Activated CD8-positive, alpha-beta T cell treated with anti-CD3 and anti-CD28 coated beads for 36 hours (primary cell): ENCODE measurements around the gene DNAJC4. TPM values are rescaled to one million over a fixed set of nuclear protein-coding genes. Genes with fewer than 3 reads are reported as not detected.

ENCODE experiments used
- ATAC-seq: fragments of 200-7000 bp; cut with Tn5 transposase; one replicate; pipeline ENCODE4 v1.10.0; 2021; ENCODE audit warnings: mild to moderate bottlenecking, moderate library complexity
- CTCF ChIA-PET: fragments of 350-600 bp; sonication (Branson Sonifier 250); formaldehyde crosslinking; loops from one replicate; lab custom pipeline; 2021; ENCODE audit warnings: antibody characterized with exemption; lab: Charles Lee
- POLR2A ChIA-PET: fragments of 350-600 bp; sonication (Branson Sonifier 250); formaldehyde crosslinking; loops from one replicate; lab custom pipeline; 2021; ENCODE audit warnings: antibody characterized with exemption; lab: Charles Lee
- DNase-seq: peaks from one replicate; pipeline ENCODE4 v3.0.0-alpha.2; 2020
- H3K27ac Mint-ChIP-seq: one replicate; pipeline ENCODE4 v1.8.0; 2021; ENCODE audit warnings: mild to moderate bottlenecking, mixed read lengths
- H3K27me3 Mint-ChIP-seq: one replicate; pipeline ENCODE4 v1.8.0; 2021; ENCODE audit warnings: mixed read lengths
- H3K36me3 Mint-ChIP-seq: one replicate; pipeline ENCODE4 v1.8.0; 2021; ENCODE audit warnings: low read depth, mixed read lengths
- H3K4me1 Mint-ChIP-seq: one replicate; pipeline ENCODE4 v1.8.0; 2021; ENCODE audit warnings: low read depth, mixed read lengths
- H3K4me3 Mint-ChIP-seq: one replicate; pipeline ENCODE4 v1.8.0; 2021; ENCODE audit warnings: mild to moderate bottlenecking, moderate library complexity, mixed read lengths
- H3K9me3 Mint-ChIP-seq: one replicate; pipeline ENCODE4 v1.8.0; 2021; ENCODE audit warnings: mixed read lengths
- CTCF ChIP-seq: fragments of 200-600 bp; IDR thresholded peaks from one replicate; pipeline ENCODE4 v1.8.0; 2022; ENCODE audit warnings: antibody characterized with exemption, mild to moderate bottlenecking
- intact Hi-C: fragments of 100-400 bp; cut with micrococcal nuclease; formaldehyde crosslinking; loops from one replicate; pipeline ENCODE4 v1.10.0; 2022
- total RNA-seq, 2 experiments: library from RNA; stranded (reverse); gene quantifications; one replicate each; pipeline ENCODE4 v1.2.3, GENCODE V29; 2021

Gene DNAJC4
- total RNA-seq, 2 experiments from 2014 or later = 25.8 to 26.1 TPM

- TF ChIP-seq CTCF = no peak
- Mint-ChIP-seq H3K27ac (no peak overlapping the region), H3K4me3 (no peak overlapping the region), H3K9me3 (no peaks in the 10 kb centered on the region), H3K4me1 (peaks cover 20% of the 10 kb centered on the region), H3K27me3 (no peaks in the 10 kb centered on the region), H3K36me3 (peaks cover 14% of the 10 kb centered on the region)
- ChIA-PET CTCF (interaction anchor here (1.0 to 1.4 kb wide), 3 partner anchors 11 to 40 kb away, joined by 3 to 4 read pairs (median 4); no protein-coding TSS in a partner anchor), POLR2A (interaction anchor here (1.0 to 1.4 kb wide), 3 partner anchors 14 to 56 kb away, joined by 4 to 5 read pairs (median 4); no protein-coding TSS in a partner anchor)
- no peak for ATAC-seq
- DNase-seq = no peak
- intact Hi-C loops = no loop called here
These were observed 32.9 kb downstream of the DNAJC4 start for GRCh38 chr11:64263021-64263946.

- intact Hi-C loops = no loop called here
- POLR2A ChIA-PET = interaction anchor here (1.0 to 1.4 kb wide), 3 partner anchors 14 to 57 kb away, joined by 4 to 5 read pairs (median 4); no protein-coding TSS in a partner anchor
- Mint-ChIP-seq H3K27ac (no peak overlapping the region), H3K27me3 (no peaks in the 10 kb centered on the region), H3K36me3 (peaks cover 17% of the 10 kb centered on the region), H3K4me1 (peaks cover 25% of the 10 kb centered on the region), H3K4me3 (no peak overlapping the region), H3K9me3 (no peaks in the 10 kb centered on the region)
- CTCF ChIA-PET = interaction anchor here (1.1 to 1.6 kb wide), 3 partner anchors 13 to 40 kb away, joined by 4 to 10 read pairs (median 8); partner anchors contain the start of gene CATSPERZ
- no peak for ATAC-seq
- no peak for TF ChIP-seq CTCF
- DNase-seq = no peak
These were observed 33.6 kb downstream of the DNAJC4 start for GRCh38 chr11:64263947-64264317.

GRCh38 chr11:64264371-64264852 is 34.1 kb downstream of the DNAJC4 start:
- DNase-seq = no peak
- H3K27ac Mint-ChIP-seq = no peak overlapping the region
- ChIA-PET CTCF (interaction anchor here (1.1 to 1.6 kb wide), 3 partner anchors 14 to 39 kb away, joined by 4 to 10 read pairs (median 8); partner anchors contain the start of gene CATSPERZ), POLR2A (interaction anchor here (1.0 to 1.5 kb wide), 4 partner anchors 13 to 57 kb away, joined by 3 to 4 read pairs (median 4); partner anchors contain the start of gene PLCB3)
- no peaks in the 10 kb centered on the region for H3K9me3 Mint-ChIP-seq
- H3K4me1 Mint-ChIP-seq = peaks cover 26% of the 10 kb centered on the region
- H3K4me3 Mint-ChIP-seq = no peak overlapping the region
- ATAC-seq = no peak
- no peak for TF ChIP-seq CTCF
- intact Hi-C loops = no loop called here
- peaks cover 17% of the 10 kb centered on the region for H3K36me3 Mint-ChIP-seq
- no peaks in the 10 kb centered on the region for H3K27me3 Mint-ChIP-seq

GRCh38 chr11:64265176-64266160 is 35.1 kb downstream of the DNAJC4 start:
- H3K4me1 Mint-ChIP-seq = peaks cover 15% of the 10 kb centered on the region
- DNase-seq (no peak), ATAC-seq (no peak)
- peaks cover 10% of the 10 kb centered on the region for H3K36me3 Mint-ChIP-seq
- H3K4me3 Mint-ChIP-seq = no peak overlapping the region
- TF ChIP-seq CTCF = no peak
- H3K27ac Mint-ChIP-seq = peak overlapping the region; percentile 20
- H3K9me3 Mint-ChIP-seq = no peaks in the 10 kb centered on the region
- no peaks in the 10 kb centered on the region for H3K27me3 Mint-ChIP-seq
- intact Hi-C loops = no loop called here
- ChIA-PET CTCF (interaction anchor here (1.1 to 5.3 kb wide), 3 partner anchors 15 to 61 kb away, joined by 8 to 22 read pairs (median 10); partner anchors contain the start of gene CATSPERZ), POLR2A (interaction anchor here (1.0 to 1.5 kb wide), 2 partner anchors 15 to 51 kb away, joined by 3 to 4 read pairs; partner anchors contain the start of gene PLCB3)
